HEK293 (cell line): ENCODE data around the gene ASCL3.

Source experiments
- BCL11A ChIP-seq: fragments of 450-650 bp; formaldehyde crosslinking; IDR thresholded peaks from 2 replicates; pipeline ENCODE4 v1.5.1; 2016; ENCODE audit warnings: low read depth, missing biosample characterization, missing genetic modification characterization
- CTCF ChIP-seq: fragments of 450-650 bp; formaldehyde crosslinking; IDR thresholded peaks from 2 replicates; pipeline ENCODE4 v1.5.1; 2016; ENCODE audit warnings: missing biosample characterization, missing genetic modification characterization
- KLF16 ChIP-seq: fragments of 450-650 bp; formaldehyde crosslinking; IDR thresholded peaks from 2 replicates; pipeline ENCODE4 v1.5.1; 2017; ENCODE audit warnings: missing biosample characterization, missing genetic modification characterization
- PATZ1 ChIP-seq: fragments of 450-650 bp; formaldehyde crosslinking; IDR thresholded peaks from 2 replicates; pipeline ENCODE4 v1.5.1; 2016; ENCODE audit warnings: missing biosample characterization, missing genetic modification characterization
- PRDM1 ChIP-seq: fragments of 450-650 bp; formaldehyde crosslinking; IDR thresholded peaks from 2 replicates; pipeline ENCODE4; 2016; ENCODE audit warnings: missing biosample characterization, missing genetic modification characterization
- TCF7L2 ChIP-seq: IDR thresholded peaks from 2 replicates; pipeline ENCODE4 v1.6.1; 2011; ENCODE audit warnings: low read depth, mild to moderate bottlenecking, inconsistent platforms, low read length, moderate library complexity, borderline replicate concordance
- ZBTB1 ChIP-seq: fragments of 450-650 bp; formaldehyde crosslinking; IDR thresholded peaks from 2 replicates; pipeline ENCODE4 v1.5.1; 2016; ENCODE audit warnings: missing biosample characterization, missing genetic modification characterization
- ZBTB10 ChIP-seq: fragments of 450-650 bp; formaldehyde crosslinking; IDR thresholded peaks from 2 replicates; pipeline ENCODE4 v1.5.1; 2016; ENCODE audit warnings: missing biosample characterization, missing genetic modification characterization
- ZNF416 ChIP-seq: fragments of 450-650 bp; formaldehyde crosslinking; IDR thresholded peaks from 2 replicates; pipeline ENCODE4 v1.5.1; 2016; ENCODE audit warnings: missing biosample characterization, missing genetic modification characterization
- ZNF621 ChIP-seq: fragments of 450-650 bp; formaldehyde crosslinking; IDR thresholded peaks from 2 replicates; pipeline ENCODE4 v1.5.1; 2017; ENCODE audit warnings: missing biosample characterization, missing genetic modification characterization
- TF ChIP-seq, protein P1 (sequence below): fragments of 450-650 bp; formaldehyde crosslinking; conservative IDR thresholded peaks from 2 replicates; pipeline ENCODE4 v1.5.1; 2016; ENCODE audit warnings: low read depth, missing biosample characterization, missing genetic modification characterization

DNA sequence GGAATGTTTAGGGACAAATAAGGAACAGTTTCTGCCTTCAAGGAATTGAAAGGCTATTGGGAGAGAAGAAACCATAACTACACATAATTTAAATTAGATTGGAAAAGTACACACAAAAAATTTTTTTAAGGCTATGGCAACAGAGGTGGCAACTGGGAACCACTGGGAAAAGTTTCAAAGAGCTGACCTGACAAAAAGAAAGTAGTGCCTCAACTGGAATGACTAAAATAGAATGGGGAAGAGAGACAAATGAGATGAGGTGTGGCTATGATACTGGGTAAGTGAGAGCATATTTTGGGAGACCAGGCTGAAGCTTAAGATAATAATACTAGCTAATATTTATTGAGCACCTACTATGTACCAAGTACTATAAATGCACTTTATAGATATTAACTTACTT is 34.7 kb downstream of the ASCL3 start:
- TF ChIP-seq PATZ1 (tag by site-specific recombination) (no peak), CTCF (tag by site-specific recombination) (no peak), TCF7L2 (no peak), ZBTB1 (no peak), ZNF621 (tag by site-specific recombination) (no peak), ZBTB10 (tag by site-specific recombination) (no peak), BCL11A (no peak), KLF16 (no peak), PRDM1 (tag by site-specific recombination) (no peak), ZNF416 (tag by site-specific recombination) (no peak)
- TF ChIP-seq, protein P1, sequence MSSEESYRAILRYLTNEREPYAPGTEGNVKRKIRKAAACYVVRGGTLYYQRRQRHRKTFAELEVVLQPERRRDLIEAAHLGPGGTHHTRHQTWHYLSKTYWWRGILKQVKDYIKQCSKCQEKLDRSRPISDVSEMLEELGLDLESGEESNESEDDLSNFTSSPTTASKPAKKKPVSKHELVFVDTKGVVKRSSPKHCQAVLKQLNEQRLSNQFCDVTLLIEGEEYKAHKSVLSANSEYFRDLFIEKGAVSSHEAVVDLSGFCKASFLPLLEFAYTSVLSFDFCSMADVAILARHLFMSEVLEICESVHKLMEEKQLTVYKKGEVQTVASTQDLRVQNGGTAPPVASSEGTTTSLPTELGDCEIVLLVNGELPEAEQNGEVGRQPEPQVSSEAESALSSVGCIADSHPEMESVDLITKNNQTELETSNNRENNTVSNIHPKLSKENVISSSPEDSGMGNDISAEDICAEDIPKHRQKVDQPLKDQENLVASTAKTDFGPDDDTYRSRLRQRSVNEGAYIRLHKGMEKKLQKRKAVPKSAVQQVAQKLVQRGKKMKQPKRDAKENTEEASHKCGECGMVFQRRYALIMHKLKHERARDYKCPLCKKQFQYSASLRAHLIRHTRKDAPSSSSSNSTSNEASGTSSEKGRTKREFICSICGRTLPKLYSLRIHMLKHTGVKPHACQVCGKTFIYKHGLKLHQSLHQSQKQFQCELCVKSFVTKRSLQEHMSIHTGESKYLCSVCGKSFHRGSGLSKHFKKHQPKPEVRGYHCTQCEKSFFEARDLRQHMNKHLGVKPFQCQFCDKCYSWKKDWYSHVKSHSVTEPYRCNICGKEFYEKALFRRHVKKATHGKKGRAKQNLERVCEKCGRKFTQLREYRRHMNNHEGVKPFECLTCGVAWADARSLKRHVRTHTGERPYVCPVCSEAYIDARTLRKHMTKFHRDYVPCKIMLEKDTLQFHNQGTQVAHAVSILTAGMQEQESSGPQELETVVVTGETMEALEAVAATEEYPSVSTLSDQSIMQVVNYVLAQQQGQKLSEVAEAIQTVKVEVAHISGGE (tag by site-specific recombination), result no peak
